HG02610 (cell line): ENCODE results near the gene PDZRN3.

Source experiments
- ATAC-seq: cut with Tn5 transposase; IDR thresholded peaks from one replicate; pipeline ENCODE4 v1.9.1; 2021; ENCODE audit warnings: mild to moderate bottlenecking, moderate library complexity; ENCODE audit not compliant: unreplicated experiment

The PDZRN3 gene

DNA sequence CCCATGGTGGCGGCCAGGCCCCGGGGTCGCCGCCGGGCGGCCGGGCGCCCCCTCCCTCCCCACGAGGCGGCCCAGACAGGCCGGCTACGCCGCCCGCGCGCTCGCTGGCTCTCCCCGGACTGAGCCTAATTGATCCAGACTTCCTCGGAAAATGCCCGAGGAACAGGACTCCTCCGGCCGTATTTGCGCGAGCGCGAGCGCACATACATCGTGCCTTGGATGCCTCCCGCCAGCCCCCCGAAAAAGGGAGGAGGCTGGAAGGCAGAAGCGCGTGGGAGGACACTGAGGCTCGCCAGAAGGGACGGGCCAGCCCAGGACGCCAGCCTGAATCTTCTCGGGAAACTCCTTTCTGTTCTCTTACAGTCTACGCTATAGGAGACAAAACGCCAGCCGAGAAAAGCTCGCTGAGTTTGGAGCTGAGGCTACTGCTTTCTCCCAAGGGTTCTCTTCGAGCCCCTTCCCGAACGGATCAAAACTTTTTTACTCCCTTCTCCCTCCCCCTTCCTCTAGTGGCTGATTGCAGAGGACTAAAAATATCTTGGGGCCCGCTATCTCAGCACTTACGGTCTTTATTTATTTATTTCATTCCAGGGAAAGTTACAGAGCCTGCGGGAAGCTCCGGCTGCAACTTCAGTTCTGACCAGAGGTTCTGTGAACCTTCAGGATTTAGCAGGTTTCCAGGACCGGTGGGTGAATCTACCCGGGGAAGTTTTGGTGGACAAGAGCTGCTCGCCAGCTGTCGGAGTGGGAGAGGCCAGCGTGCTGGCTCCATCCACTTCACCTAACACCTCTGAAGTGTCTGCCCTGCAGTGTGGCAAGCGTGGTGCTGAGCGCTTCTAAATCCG, at the start of gene PDZRN3:
TSS of gene PDZRN3 (minus strand) at position 121 of the 845 bp plus-strand sequence.
- ATAC-seq: no peak

DNA sequence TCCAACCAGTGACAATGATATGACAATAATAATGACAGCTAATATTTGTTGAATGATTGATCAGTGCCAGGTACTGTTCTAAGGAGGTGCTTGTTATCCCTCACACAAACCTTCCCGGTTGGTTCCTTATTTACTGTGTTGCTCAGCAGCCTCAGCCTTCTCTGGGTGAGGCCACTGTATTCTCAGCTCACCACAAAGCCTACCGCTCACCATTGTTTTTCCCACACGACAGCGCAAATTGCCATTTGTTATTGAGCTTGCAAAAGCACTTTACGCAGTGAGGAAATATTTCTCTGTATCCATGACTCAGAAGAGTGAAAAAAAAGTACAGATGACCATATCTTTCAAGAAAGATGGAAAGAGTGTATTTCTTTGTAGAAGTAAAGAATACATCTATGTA, 49.5 kb upstream of the PDZRN3 start:
- ATAC-seq: no peak

DNA sequence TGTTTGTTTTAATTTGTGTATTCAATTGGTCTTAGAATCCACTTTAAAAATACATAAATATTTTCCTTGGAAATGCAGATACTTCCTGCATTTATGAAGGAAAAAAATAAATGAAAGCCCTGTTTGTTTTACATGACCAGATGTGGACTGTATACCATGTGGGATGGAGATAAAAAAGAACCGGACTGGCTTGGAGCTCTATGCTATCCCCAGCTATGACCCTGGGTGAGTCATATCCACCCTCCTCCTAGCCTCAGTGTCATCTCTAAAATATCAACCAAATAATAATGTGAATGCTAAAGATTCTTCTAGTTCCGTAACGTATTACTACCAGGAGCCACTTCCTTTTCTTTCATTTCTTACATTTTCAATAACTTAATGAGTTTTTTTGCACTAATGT, 44.5 kb upstream of the PDZRN3 start:
- ATAC-seq: no peak

DNA sequence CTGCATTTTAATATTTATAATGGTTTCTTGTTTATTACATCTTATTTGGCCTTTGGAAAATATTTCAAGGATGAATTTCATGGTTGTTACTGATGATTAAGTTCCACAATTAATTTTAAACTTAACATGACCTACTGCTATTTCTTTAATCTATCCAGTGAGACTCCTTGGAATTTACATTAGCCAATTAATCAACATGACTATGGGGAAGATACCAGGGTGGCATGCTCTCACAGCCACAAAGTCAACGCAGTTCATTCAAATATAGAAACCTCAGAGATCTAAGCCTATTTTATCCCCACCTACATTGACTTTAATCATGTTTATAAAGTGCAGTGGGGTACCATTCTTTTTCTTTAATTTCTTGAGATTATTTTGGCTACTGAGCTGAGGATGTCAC, 43.6 kb upstream of the PDZRN3 start:
- ATAC-seq: no peak

DNA sequence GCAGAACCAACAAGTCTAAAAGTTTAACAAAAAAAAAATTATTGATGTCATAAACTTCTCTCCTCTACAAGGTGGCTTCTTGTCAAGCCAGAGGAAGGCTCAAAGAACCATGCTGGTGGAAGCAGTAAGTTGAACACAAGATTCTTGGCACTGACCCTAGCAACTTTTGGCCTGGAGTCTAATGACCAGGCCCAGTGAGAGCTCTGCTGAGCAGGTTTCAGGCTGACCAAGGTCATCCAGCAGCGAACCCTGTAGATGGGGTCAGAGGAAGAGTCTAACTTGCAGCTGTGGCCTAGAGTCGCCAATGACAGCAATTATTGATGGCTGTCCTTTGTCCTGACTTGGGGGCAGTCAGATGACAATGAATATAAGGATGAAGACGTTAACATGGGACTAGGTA, 43.1 kb upstream of the PDZRN3 start:
- no peak for ATAC-seq

DNA sequence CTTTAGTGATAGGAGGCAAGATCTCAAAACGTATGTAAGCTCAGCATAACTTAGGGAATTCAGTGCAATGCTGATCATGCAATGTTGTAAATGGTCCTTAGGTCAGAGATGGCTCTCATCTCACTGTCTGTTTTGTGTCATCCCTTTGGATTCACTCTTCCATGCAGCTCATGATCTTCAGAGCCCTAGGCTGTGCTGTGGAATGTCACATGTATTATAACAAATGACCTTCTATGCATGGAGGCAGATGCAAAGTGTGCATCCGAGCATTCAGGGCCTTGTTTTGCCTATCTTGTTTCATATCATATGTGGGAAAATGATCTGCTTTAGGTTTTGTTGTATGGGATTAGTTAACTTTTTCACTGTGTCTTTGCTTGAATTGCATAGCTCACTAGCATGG, 40.5 kb upstream of the PDZRN3 start:
- ATAC-seq: no peak

DNA sequence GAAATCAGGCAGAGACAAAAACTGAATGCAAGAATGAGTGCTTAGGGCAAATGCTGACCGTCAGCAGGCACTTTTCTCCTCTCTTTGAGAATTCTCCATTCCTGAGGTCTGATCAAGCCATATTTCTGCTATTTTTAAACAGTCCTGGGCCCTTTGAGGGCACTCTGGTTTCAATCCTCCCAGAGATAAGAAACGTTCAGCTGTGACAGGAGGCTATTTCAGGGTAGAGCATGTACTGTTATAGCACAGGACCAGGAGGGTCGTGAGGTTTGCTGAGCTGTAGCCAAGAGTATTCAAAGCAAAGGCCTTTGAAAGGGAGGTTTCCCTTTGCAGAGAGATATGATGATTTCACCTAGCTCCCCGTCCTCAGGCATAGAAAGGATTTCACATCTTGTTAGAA, 39.6 kb upstream of the PDZRN3 start:
- ATAC-seq: no peak

DNA sequence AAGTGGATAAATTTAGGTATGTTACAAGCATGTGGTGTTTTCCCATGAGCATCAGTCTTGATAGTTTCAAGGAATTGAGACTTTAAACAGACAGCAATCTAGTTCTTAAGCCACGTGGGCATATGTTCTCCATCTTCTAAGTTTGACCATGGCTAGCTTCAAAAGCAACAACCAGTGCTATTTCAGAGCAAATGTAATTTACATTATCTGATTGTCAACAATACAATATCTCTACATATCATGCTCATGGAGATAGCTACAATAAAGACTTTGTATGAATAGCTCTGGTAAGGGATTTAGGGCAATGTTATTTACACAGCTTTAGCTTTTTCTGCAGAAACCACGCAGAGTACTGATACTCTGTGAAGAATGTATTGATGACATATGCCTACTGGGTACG, 38.8 kb upstream of the PDZRN3 start:
- ATAC-seq: no peak

DNA sequence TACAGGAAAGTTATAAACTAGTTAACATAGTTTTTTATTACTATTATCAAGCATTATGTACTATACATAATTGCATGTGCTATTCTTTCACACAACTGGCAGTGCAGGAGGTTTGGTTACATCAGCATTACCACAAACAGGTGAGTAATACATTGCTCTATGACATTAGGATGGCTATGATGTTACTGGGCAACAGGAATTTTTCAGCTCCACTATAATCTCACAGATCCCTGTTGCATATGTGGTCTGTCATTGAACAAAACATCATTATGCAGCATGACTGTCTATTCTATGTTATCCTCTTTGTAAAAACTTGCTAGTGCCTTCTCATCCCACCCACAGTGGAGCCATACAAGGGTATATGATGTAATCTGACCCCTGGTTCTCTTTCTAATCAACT, 36.5 kb upstream of the PDZRN3 start:
- ATAC-seq: no peak

DNA sequence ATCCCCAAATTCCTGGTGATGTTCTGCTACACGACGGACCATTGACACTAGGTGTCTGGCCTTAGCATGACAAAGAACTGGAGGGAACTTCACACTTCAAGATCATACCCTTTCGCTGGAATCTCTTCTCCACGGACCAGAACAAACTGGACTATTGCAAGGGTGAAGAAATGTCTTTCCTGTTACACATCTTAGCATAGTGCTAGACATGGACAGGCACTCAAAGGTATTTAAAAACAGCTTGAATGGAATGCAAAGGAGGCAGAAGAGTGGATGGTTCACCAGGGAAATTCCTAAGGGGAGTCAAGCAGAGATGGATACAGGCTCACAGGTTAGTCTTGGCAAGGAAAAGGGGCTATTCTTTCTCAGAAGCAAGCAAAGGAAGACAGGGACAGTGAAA, 33.5 kb upstream of the PDZRN3 start:
- ATAC-seq: no peak

DNA sequence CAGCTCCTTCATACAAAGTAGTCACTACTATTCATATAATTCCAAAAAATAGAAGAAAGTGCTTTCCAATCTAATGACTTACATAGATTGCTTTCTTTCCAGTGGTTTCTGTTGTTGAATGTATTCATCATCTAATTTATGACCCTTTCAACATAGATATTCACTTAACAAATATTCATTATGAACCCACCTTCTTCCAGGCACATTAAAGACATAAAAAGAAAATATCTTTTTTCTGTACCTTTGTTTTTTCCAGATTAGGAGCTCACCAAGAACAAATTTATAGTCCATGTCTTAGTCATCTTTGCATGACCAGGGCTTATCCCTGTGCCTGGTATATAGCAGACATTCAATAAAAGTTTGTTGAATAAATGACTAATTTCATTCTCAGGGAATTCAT, 32.4 kb upstream of the PDZRN3 start:
- ATAC-seq: no peak

DNA sequence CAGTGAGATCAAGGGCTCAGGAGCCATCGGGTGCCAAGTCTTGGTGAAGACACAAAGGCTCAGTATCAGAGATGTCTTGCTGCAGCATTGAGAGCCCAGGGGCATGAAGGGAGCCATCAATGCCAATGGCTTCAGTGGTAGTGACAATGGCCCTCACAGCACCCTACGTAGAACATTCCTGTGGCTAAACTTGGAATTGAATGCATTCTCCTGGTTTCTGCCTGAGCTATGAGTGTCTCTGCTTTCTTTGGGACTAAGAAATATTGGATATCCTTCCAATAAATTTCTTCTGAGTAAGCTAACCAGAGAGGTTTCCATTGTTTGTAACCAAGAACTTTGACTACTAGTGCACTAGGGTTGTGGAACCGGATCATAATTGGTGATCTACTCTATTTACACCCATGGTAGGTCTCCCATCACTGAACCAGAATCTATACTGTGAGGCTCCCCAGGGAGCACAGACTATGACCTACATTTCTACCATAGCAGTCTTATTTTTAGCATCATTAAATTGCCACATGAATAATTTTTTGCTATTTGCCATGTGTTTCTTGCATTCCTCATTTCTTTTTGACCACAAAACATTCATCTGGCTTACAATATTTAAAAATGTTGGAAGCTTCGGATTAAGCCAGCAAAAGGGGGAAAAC, 31.6 kb upstream of the PDZRN3 start:
- ATAC-seq: no peak

DNA sequence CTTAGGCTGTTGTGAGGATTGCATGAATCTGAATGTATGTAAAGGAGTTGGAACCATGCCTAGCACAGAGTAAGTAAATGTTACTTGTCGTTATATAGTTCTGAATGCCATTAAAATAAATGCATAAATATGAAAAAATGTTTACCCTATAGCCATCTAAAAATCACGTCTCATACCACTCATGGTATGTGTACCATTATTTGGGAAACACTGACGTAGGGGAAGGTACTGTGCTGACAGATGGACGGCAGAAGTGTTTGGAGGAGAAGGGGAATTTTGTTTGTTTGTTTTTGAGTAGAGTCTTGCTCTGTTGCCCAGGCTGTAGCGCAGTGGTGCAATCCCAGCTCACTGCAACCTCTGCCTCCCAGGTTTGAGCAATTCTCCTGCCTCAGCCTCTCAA, 30.5 kb upstream of the PDZRN3 start:
- ATAC-seq: no peak

DNA sequence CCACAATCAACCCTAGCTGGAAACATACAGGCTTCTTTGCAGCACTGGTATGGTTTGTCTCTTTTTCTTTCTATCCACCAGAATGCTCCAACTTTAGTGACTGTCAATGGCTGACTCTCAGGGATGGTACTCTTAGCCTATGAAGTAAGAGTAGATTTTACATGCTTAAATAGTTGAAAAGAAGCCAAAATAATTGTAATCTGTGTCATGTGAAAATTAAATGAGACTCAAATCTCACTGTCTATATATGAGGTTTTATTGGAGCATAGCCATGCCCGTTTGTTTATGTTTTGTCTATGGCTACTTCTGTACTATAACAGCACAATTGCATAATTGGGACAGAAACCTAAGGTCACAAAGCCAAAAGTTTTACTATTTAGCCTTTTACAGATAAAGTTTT, 29.1 kb upstream of the PDZRN3 start:
- no peak for ATAC-seq

DNA sequence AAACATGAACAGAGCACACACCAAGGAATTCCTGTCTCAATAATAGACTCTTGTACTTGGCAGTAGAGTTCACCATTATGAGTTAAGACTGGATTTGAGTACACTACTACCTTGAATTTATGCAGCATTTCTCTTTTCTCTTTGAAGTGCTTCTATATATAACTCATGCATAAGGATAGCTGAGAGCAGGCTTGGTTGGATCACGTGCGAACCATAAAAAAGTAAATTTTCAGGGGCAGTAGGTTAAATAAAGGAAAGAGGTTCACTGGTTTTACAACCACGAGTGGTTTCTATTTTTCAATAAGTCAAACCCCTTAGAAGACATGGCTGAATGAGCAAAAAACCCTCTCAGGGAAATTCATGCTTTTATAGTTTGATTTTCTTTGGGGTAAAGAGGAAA, 28.6 kb upstream of the PDZRN3 start:
- ATAC-seq: no peak

DNA sequence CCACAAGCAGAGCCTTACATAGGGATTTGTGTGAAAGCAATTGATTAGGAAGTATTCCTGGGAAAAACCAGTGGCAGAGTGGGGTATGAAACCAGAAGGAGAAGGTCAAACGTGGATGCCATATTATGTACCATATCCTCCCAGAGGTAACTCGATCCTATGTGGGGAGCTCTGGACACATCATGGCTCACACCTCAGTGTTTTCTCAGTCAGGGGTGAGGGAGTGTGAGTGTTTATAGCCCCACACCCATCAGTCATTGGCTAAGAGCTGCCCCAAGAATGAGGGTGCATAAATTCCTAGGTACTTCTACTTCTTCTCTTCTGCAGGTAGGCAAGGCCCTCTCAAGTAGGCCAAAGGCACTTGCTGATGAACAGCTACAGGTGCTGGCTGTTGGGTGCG, 28.2 kb upstream of the PDZRN3 start:
- no peak for ATAC-seq

DNA sequence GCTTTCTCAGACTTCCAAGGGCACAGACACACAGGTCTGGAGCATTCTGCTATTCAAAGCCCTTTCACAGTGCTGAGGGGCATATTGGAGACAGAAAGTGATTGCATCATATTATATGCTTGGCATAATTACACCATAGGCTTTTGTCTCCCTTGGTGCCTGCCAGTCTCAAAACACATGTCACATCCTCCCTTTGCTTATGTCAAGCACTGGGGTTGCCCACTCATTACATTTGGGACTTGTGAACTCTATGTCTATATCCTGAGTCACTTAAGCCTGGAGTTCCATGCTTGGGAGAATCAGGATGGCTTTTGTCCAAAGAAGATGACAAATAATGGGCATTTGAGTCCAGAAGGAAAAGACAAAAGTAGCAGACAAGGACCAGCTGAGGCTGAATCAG, 12.3 kb upstream of the PDZRN3 start:
- no peak for ATAC-seq

DNA sequence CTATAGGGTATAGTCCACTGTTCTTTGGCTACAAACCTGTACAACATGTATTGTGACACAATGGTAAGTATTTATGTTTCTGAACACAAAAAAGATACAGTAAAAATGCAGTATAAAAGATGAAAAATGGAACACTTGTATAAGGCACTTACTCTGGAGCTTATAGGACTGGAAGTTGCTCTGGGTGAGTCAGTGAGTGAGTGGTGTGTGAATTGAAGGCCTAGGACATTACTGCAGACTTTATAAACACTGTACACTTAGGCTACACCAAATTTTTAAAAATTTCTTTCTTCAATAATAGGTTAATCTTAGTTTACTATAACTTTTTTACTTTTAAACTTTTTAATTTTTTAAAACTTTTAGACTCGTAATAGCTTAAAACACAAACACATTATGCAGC, 10.5 kb upstream of the PDZRN3 start:
- no peak for ATAC-seq

DNA sequence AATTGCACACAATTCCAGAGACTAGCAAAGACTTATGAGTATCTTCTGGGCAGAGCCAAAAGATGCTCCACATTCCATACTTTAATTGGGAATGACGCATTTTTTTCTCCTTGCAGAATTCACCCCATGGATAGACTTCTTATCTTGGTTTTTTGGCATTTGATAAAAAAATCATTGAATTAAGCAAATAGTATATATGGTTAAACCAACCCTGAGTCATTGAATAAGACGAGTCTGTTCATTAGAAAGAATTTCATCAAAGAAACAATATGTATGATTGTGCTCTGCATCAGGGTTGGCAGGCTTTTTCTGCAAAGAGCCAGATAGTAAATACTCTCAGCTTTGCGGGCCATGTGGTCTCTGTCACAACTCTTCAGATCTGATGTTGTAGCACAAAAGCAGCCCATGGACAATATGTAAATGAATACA, 9.2 kb upstream of the PDZRN3 start:
- ATAC-seq: no peak

DNA sequence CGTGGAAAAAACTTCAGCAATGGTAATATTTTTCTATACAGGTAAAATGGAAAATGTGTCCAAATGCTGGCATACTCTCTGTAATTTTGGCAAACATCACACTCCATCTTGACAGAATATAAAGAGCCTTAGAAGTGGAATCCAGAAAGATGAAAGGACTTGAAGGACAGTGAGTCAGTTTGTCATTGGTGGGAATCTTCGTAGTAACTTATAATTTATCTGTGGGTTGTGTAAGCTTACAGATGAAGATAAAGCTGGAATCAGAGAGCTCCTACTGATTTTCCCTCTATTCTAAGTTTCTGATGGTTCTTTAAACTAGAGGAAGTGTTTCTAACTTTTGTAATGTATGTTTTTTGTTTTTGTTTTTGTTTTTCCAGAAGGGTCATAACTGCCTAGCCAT, 8.7 kb upstream of the PDZRN3 start:
- ATAC-seq: no peak

DNA sequence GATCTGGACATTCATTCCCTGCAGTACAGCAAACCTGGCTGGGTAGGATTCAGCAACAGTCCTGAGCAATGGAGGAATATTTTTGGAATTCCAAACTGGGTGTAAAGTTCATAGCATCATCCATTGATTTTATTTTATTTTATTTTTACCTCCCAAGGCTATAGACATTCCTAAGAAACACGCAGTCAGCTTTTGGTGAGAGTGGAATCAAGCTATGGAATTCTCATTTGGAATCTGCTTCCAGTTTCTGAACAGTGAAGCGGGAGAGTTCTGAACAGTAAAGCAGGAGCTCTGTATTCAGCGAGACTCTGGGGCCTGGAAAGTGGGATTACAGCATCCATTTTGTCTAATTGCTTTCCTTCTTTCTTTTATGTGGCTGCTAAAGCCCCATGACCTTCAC, 1.4 kb upstream of the PDZRN3 start:
- ATAC-seq: no peak

DNA sequence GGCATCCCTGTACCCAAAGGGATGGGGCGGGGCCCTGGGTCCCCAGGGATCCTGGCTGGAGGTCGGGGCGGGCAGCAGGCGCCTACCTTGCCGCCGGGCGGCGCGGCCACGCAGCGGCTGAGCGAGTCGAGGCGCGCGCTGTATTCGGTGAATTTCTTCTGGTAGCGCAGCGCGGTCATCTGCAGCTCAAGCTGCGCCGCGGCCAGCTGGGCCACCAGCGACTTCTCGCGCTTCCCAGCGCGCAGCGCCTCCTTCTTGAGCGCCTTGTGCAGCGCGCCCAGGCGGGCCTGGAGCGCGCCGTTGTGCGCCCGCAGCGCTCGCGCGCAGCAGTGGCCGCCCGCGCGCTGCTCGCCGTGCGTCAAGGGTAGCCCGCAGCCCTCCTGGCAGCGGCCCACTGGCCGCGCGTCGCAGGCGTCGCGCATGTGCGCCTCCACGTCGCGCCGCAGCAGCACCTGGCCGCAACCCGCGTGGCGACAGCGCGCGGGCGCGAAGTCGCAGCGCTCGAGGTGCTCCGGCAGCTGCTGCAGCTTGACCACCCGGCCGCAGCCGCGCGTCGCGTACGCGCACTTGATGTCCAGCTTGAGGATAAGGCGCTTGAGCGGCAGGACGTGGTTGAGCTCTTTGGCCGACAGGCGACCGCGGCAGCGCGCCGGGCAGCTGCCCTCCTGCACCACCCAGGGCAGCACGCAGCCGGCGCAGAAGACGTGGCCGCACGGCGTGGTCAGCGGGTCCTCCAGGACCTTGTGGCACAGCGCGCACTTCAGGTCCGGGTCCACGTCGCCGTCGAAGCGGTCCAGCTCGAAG, 522 bp downstream of the PDZRN3 start:
- no peak for ATAC-seq
